OCI-M2 (cell line): Measurements from ENCODE around the gene FRS2.

Experiments
- DNase-seq: peaks from one replicate; lab custom pipeline; 2025; ENCODE audit not compliant: unreplicated experiment; lab: John Stamatoyannopoulos, UW

Gene FRS2

DNA sequence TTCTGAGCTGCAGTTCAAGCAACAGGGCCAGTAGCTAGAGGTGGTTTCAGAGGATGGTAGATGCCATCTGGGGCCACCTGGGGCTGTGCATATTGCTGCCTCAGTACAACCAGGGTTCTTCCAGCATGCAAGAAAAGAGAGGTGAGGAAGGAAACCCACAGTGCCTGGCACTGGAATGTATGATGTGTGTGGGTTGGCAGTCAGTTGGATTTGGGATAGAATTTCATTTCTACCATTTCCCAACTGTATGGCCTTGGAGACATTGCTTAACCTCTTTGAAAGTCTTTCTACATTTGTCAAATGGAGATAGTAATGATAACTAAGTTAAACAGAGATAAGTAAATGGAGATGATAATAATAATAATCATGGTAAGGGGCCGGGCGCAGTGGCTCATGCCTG lies 150.7 kb downstream of the FRS2 start:
- no peak for DNase-seq

DNA sequence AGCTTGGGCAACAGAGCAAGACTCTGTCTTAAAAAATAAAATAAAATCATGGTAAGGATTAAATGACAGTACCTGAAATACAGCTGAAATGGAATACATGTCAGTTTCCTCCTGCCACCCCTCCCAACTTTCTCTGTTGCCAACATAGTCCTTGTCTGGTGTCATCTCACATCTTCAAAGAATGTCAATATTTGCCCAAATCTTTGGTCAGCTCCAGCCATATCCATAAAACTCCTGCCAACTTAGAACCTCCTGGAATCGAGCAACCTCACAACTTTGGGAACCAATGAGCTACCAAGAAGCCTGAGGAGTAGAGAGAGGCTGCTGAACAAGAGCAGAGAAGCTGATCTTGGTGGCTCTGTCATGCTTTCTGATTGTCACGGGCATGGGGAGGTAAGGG lies 151.4 kb downstream of the FRS2 start:
- no peak for DNase-seq

DNA sequence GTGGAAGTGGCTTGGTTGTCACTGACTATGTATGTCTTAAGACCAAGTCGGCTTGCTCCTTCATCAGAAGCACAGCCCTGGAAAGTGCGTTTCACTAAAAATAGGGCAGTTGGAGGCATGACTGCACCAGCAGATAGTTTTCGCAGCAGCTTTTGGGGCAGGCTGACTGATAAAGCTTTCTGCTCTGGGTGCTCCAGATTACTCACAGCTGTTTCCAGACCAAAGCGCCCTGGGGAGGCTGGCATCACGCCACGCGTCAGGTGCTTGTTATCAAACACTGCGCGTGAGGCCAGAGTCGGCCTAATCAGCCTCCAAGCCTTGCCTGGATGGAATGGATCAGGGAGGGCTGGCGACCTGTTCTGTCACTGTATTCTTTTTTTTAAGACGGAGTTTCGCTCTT lies 153.8 kb downstream of the FRS2 start:
- peak; percentile 52 for DNase-seq

DNA sequence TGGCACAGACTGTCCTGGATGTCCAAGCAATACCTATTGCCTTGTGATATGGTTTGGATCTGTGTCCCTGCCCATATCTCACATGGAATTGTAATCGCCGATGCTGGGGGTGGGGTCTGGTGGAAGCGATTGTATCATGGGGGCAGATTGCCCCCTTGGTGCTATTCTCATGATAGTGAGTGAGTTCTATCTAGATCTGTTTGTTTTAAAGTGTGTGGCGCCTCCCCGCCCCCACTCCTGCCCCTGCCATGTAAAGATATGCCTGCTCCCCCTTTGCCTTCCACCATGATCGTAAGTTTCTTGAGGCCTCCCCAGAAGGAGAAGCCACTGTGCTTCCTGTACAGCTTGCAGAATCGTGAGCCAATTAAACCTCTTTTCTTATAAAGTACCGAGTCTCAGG lies 157.3 kb downstream of the FRS2 start:
- no peak for DNase-seq
